Adrenal gland (tissue), 12 donors: ENCODE measurements around the gene DDX20. TPM values are rescaled to one million over a fixed set of nuclear protein-coding genes. Genes with fewer than 3 reads are reported as not detected.

Experiments
- DNase-seq, 7 donors: peaks; one replicate each; pipeline ENCODE4 v3.0.0-alpha.2; 2019 to 2020
- H3K27ac ChIP-seq, 5 donors: fragments of 200-600 bp; sonication (generic) in 4 of 5; 1 replicate in 3 of 5; 2 replicates in 2 of 5; pipeline versions ENCODE4 v1.5.1 to v1.8.0; 2016 to 2020; ENCODE audit warnings: mild to moderate bottlenecking in 1 of 5
- H3K27me3 ChIP-seq: fragments of 200-600 bp; 2 replicates; pipeline ENCODE4 v1.8.0; 2021
- H3K36me3 ChIP-seq, 2 donors: fragments of 200-600 bp; replicated peaks in 1 of 2; 1 replicate in 1 of 2; 2 replicates in 1 of 2; pipeline versions ENCODE4 v1.5.1 to v1.8.0; 2018 to 2022
- H3K4me1 ChIP-seq, 2 donors: fragments of 200-600 bp; replicated peaks in 1 of 2; 1 replicate in 1 of 2; 2 replicates in 1 of 2; pipeline versions ENCODE4 v1.5.1 to v1.8.0; 2018 to 2021
- H3K4me3 ChIP-seq, 4 donors: fragments of 200-600 bp; sonication (generic) in 3 of 4; one replicate each; pipeline ENCODE4 v1.5.1; 2016 to 2018
- H3K9me3 ChIP-seq, 3 donors: fragments of 200-600 bp; sonication (generic) in 1 of 3; replicated peaks in 1 of 3; 1 replicate in 2 of 3; 2 replicates in 1 of 3; pipeline versions ENCODE4 v1.5.1 to v1.8.0; 2016 to 2021
- POLR2A ChIP-seq, 2 donors: fragments of 450-650 bp; IDR thresholded peaks; one replicate each; pipeline ENCODE4 v1.6.1; 2017; ENCODE audit warnings: antibody characterized with exemption in 2 of 2, mild to moderate bottlenecking in 2 of 2, moderate library complexity in 1 of 2
- WGBS, 4 donors: extraction: QIAGEN DNeasy Blood & Tissue Kit in 2 of 4; methylation state at CpG; one replicate each; pipeline versions ENCODE4 v1.1.5 to v1.1.7; 2013 to 2017; 5-methylcytosine and 5-hydroxymethylcytosine counted together
- intact Hi-C, 2 donors: fragments of 100-400 bp; cut with DNase I; formaldehyde crosslinking; loops; one replicate each; pipeline versions ENCODE4 v1.14.1 to v1.15.0; 2022 to 2023
- polyA plus RNA-seq, 3 donors: library from polyadenylated mRNA; stranded (reverse); fragments of 200-250 nt in 2 of 3; fragments of 350-450 nt in 1 of 3; fragmentation: Illumina TruSeq in 1 of 3; extraction: RNeasy Lipid Tissue Mini Kit (QIAGEN cat#74804) in 1 of 3; gene quantifications; one replicate each; pipeline ENCODE4 v1.2.3, GENCODE V29; 2013 to 2014
- total RNA-seq, 9 donors: library from RNA; depleted of rRNA in 4 of 9; stranded (reverse); fragments of >200 nt in 4 of 9; fragments of 120-200 nt in 1 of 9; fragmentation: NEBNext Ultra II Directional in 1 of 9; extraction: Animal tissue kit (Norgen Biotek cat#: 25700) in 1 of 9; gene quantifications; one replicate each; pipeline versions ENCODE4 v1.1.0 to v1.2.4, GENCODE V29; 2013 to 2023
- TF ChIP-seq, protein P1 (sequence below), 6 experiments: fragments of 450-650 bp in 4 of 6; fragments of 200-600 bp in 2 of 6; sonication (generic) in 1 of 6; IDR thresholded peaks; 1 replicate in 5 of 6; 2 replicates in 1 of 6; pipeline versions ENCODE4 v1.5.1 to v1.8.0; 2016 to 2021; ENCODE audit warnings: antibody characterized with exemption in 6 of 6, mild to moderate bottlenecking in 2 of 6, moderate library complexity in 1 of 6
- donor health status: healthy with polysubstance abuse.
- donor health status: Bipolar disorder and iron deficiency.
- donor health status: DM: yes; HTN: yes; CAD: no.
- donor health status: DM: no; HTN: no; CAD: no.
- donor health status: DM: no; HTN: no; CAD: no.
- donor health status: DM: yes; HTN: yes; CAD: no.

Gene DDX20
- total and polyA plus RNA-seq, 12 donors = 6.2 to 19.9 (median 11.6) TPM

DNA sequence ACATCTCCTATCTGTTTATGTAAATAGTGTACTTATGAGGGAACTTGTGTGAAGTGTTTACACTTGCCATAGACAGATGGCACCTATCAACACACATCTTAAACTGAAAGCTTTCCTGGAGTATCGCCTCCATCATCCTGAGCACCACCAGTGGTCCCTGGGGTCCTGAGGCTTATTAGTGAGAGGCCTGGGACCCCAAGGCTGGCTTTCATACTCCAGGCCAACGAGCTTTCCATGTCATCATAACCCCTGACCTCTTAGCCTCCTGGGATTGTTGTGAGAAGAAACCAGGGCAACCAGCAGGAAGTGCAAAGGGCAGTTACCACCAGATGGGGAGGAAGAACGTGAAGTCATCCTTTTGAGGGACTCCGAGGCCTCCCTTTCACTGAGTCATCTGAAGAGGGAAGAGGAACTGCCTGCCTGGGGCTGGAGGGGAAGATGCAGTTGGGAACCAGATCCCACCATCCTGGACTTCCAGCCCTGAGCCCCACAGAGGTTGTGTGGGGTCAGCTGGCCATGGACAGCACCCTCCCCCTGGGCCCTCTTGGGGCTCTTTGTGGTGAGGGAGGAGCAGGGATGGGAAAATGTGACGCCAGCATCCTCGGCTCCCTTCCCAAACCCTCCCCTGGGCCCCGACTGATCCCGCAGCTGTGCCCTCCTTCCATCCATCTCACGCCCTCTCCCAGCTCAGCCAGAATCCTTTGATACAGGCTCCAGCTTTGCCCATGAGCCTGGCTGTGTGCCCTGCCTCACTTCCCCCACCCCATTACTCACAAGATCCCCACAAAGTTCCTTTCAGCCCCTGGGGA is 22.3 kb upstream of the DDX20 start:
- intact Hi-C loops = no loop called here
- DNase-seq = peak in 6 of 7 donors; percentile 33 to 78 (median 48)
- peaks cover 3 to 22% of the 10 kb centered on the region in 2 donors for H3K4me1 ChIP-seq
- H3K9me3 ChIP-seq = no peaks in the 10 kb centered on the region
- TF ChIP-seq, protein P1, sequence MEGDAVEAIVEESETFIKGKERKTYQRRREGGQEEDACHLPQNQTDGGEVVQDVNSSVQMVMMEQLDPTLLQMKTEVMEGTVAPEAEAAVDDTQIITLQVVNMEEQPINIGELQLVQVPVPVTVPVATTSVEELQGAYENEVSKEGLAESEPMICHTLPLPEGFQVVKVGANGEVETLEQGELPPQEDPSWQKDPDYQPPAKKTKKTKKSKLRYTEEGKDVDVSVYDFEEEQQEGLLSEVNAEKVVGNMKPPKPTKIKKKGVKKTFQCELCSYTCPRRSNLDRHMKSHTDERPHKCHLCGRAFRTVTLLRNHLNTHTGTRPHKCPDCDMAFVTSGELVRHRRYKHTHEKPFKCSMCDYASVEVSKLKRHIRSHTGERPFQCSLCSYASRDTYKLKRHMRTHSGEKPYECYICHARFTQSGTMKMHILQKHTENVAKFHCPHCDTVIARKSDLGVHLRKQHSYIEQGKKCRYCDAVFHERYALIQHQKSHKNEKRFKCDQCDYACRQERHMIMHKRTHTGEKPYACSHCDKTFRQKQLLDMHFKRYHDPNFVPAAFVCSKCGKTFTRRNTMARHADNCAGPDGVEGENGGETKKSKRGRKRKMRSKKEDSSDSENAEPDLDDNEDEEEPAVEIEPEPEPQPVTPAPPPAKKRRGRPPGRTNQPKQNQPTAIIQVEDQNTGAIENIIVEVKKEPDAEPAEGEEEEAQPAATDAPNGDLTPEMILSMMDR (IDR thresholded peaks at IDR 0.05) = no peak
- no peak for TF ChIP-seq POLR2A (IDR thresholded peaks at IDR 0.05)
- 56 to 76% (median 66%) methylated on average over 9 of the region's 9 CpGs for WGBS, 4 donors
- no peaks in the 10 kb centered on the region for H3K27me3 ChIP-seq
- no peaks in the 10 kb centered on the region for H3K36me3 ChIP-seq
- peak overlapping the region in 4 of 5 donors; percentile 7 to 88 (median 39) for H3K27ac ChIP-seq
- H3K4me3 ChIP-seq = no peak overlapping the region

DNA sequence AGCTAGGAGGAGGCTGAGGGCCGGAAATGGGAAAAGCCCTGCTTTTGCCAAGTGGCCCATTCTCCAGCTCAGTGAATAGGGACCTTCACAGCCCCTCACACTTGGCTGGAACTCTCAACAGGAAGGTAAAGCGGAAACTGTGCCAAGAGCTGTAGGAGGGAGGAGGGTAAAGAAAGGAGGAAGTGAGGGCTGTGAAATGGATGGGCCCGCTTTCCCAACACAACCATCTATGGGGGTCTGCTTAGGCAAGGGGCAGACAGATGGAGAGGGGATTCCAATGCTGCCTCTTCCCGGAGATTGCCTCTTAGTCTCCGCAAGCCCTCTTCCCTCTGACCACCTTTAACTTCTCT is 21.7 kb upstream of the DDX20 start:
- Histone ChIP-seq H3K36me3 (no peaks in the 10 kb centered on the region), H3K9me3 (no peaks in the 10 kb centered on the region), H3K4me1 (peaks cover 3 to 26% of the 10 kb centered on the region in 2 donors), H3K27me3 (no peaks in the 10 kb centered on the region), H3K27ac (peak overlapping the region in 4 of 5 donors; percentile 7 to 88 (median 39)), H3K4me3 (no peak overlapping the region)
- no peak for TF ChIP-seq POLR2A (IDR thresholded peaks at IDR 0.05)
- TF ChIP-seq, protein P1 (IDR thresholded peaks at IDR 0.05) = no peak
- intact Hi-C loops = no loop called here
- WGBS, 4 donors = 71 to 80% (median 73%) methylated on average over 5 of the region's 5 CpGs
- no peak for DNase-seq

DNA sequence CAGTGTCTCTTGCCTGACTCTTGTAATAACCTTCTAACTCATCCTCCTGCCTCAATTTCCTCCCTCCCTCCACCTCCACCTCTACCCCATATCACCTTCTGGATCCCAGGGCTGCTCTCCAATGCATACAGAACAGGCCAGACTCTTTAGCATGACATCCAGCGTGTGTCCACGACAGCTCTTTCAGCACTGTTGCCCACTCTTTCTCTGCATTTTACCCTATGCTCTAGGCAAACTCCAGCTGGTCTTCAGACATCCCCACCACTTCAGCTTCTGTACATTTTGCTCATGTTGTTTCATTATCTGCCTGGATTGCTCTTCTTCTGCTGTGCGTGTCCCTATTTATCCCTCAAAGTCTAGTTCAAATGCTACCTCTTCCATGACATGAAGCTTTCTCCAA is 21.3 kb upstream of the DDX20 start:
- 94 to 98% (median 96%) methylated on average over 3 of the region's 3 CpGs for WGBS, 4 donors
- H3K27ac ChIP-seq = peak overlapping the region in 2 of 5 donors; percentile 64 to 88
- H3K36me3 ChIP-seq = no peaks in the 10 kb centered on the region
- H3K27me3 ChIP-seq = no peaks in the 10 kb centered on the region
- intact Hi-C loops = no loop called here
- no peak for TF ChIP-seq POLR2A (IDR thresholded peaks at IDR 0.05)
- TF ChIP-seq, protein P1 (IDR thresholded peaks at IDR 0.05) = no peak
- H3K4me1 ChIP-seq = peaks cover 7 to 26% of the 10 kb centered on the region in 2 donors
- no peak for DNase-seq
- H3K9me3 ChIP-seq = no peaks in the 10 kb centered on the region
- H3K4me3 ChIP-seq = no peak overlapping the region

DNA sequence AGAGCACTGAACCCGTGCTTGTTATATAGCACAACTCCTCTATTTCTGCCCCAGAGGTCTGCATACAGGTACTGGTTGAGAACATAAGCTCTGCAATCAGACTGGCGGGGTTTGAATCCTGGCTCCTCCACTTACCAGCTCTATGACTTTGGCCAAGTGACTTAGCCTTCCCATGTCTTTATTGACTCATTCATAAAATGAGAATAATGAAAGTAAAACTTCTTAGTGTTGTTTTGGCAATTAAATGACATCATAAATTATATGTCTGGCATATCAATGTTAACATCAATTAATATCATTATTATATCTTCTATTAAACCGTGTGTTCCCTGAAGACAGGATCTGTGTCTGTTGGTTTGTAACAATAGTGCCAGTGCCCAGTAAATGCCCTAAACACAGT is 20.8 kb upstream of the DDX20 start:
- TF ChIP-seq, protein P1 (IDR thresholded peaks at IDR 0.05) = no peak
- no peak for TF ChIP-seq POLR2A (IDR thresholded peaks at IDR 0.05)
- no peaks in the 10 kb centered on the region for H3K27me3 ChIP-seq
- no peak overlapping the region for H3K4me3 ChIP-seq
- peak in 2 of 7 donors; percentile 7 to 43 for DNase-seq
- peak overlapping the region in 1 of 5 donors; percentile 88 for H3K27ac ChIP-seq
- intact Hi-C loops = no loop called here
- no peaks in the 10 kb centered on the region for H3K9me3 ChIP-seq
- peaks cover 11 to 26% of the 10 kb centered on the region in 2 donors for H3K4me1 ChIP-seq
- no peaks in the 10 kb centered on the region for H3K36me3 ChIP-seq
- WGBS, 4 donors = 88 to 92% (median 91%) methylated on average over 3 of the region's 3 CpGs
